GM12801 (cell line): ENCODE measurements around the gene MBNL2.

Experiments used
- TF ChIP-seq, protein P1 (sequence below): IDR thresholded peaks from one replicate; pipeline ENCODE4 v1.5.1; 2011; ENCODE audit warnings: control low read depth; ENCODE audit not compliant: insufficient read length; ENCODE audit errors: extremely low read depth

The MBNL2 gene

DNA sequence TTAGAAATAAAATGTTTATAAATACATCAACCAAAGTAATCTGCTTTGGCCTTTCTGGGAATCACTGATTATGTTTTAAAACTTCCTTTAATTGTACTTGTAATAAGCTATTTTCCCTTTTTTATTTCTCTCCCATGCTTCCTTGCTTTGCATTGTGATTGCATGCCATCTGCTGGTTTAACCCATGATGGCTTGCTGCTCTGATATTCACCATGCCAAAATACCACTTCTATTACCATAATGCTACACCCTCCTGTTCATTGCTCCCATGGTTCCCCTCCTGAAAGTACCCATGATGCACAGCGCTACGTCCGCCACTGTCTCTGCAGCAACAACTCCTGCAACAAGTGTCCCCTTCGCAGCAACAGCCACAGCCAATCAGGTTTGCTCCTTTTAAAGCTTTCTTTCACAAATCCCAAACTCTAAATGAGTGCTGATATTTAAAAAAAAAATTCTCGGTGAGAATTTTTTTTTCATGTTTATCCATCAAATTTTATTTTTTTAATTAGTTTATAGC is 144.1 kb downstream of the MBNL2 start:
- TF ChIP-seq, protein P1, sequence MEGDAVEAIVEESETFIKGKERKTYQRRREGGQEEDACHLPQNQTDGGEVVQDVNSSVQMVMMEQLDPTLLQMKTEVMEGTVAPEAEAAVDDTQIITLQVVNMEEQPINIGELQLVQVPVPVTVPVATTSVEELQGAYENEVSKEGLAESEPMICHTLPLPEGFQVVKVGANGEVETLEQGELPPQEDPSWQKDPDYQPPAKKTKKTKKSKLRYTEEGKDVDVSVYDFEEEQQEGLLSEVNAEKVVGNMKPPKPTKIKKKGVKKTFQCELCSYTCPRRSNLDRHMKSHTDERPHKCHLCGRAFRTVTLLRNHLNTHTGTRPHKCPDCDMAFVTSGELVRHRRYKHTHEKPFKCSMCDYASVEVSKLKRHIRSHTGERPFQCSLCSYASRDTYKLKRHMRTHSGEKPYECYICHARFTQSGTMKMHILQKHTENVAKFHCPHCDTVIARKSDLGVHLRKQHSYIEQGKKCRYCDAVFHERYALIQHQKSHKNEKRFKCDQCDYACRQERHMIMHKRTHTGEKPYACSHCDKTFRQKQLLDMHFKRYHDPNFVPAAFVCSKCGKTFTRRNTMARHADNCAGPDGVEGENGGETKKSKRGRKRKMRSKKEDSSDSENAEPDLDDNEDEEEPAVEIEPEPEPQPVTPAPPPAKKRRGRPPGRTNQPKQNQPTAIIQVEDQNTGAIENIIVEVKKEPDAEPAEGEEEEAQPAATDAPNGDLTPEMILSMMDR, result no peak

DNA sequence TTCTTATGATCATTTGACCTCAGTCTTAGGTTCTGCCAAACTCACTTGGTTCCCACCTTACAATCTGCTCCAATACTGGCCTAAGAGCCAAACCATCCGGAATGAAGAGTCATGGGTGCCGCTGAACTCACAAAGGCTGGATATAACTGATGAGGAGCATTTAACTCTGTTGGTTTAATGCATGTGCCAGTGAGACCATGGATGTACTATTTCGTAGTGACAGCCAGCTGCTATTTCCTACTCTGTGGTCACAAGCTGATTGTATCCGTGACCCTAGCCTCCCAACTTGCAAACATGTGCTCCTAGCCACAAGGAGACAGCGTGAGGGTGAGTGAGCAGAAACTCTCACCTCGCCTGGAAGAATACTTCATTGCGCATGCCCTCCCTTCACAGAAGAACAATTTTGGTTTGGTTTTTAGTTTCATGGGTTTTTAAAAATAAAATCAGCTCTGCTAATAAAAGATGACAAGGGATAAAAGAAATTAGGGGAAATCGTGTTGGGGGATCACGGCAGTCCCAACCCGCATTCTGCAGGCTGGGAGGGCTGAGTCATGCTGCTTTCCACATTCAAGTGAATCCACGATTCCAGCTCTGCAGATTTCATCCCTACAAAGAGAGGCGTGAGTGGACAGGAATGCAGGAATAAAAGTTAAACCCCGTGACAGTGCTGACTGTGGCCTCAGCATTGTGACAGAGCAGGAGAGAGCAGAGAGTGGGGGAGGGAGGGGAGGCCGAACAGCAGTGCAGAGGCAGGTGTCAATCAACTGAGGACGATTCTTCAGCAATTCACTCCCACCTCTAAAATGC is 145.1 kb downstream of the MBNL2 start:
- TF ChIP-seq, protein P1, result no peak

DNA sequence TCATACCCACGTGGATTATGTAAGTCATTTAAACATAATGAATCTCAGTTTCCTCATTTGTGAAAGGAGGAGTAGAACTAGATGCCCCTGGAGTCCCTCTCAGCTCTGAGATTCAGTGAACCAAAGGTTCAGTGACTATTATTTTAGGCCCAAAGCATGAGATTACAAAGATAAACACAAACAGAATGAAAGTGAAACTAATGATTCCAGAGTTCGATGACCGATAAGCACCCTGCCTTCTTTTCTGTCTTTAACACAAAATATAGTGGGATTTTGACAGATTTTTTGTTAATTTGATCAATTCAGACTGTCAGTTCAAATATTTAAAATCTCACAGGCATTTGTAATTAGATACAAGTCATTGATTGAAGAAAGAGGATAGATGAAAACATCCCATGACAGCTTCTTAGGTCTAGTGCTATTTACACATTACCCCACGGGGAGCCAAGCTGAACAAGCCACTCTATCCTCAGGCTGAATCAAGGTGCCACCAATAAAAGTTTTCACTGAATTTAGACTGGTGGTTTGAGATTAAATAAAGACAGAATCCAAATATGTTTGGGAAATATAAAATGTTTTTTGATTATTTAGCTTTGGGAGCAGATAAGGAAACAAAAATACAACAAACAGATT is 147.2 kb downstream of the MBNL2 start:
- TF ChIP-seq, protein P1, result no peak

DNA sequence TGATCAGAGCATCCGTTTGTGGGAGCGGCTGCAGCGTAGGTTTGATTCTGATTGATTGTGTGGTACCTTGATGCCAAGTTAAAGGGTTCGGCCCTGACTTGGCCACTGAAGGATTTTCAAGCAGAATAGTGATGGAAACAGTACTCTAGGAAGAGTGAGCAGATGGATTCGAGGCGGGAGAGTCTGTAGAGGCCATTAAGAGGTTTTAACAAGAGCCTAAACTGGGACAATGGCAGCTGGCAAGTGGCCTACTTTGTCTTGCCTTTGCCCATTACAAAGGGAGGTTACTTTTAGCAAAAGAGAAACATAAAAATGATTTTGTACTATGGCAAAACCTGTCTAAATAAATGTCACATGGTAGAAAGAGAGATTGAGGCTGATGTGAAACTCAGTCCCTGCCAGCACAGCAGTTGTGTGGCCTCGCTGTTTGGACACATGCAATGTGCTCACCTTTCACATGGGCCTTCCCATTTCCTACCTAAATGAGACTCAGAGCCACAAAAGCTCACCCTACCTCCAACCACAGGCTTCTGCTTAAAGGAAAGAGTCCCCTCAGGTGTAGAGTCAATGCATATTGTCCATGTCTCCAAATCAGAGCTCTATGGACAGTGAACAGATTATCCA is 149.5 kb downstream of the MBNL2 start:
- TF ChIP-seq, protein P1, result no peak

DNA sequence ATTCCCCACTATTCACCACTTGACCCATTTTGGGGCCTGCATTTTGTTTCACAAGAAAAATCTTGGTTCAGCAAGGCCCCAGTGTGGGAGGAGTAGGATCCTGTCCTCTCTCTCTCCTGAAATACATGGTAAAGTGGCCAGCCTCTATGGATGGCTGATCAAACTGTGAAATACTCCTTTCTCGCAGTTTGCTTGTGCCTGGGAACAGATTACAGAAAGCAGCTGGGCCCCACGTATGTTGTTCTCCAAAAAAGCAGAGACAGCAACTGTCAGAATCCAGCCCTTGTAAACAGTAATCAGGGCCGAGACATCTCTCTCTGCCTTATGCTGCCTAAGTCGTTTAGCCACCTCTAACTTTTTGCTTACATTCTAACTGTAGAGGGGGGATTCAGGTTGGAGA is 150.8 kb downstream of the MBNL2 start:
- TF ChIP-seq, protein P1, result no peak

DNA sequence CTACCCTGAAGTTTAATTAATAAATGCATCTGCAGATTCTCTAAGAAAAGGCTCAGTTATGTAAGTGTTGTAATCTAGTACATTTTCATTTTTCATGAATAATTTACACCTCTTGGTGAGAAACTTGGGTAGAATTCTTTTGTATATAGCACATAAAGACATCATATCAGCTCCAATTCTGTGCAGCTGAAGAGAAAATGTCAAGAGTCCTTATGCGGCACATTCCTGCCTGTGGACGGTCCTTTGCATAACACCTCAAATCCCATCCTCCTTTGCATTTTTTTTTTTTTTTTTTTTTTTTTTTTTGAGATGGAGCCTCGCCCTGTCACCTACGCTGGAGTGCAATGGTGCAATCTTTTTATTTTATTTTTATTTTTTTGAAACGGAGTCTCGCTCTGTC is 151.7 kb downstream of the MBNL2 start:
- TF ChIP-seq, protein P1, result no peak

DNA sequence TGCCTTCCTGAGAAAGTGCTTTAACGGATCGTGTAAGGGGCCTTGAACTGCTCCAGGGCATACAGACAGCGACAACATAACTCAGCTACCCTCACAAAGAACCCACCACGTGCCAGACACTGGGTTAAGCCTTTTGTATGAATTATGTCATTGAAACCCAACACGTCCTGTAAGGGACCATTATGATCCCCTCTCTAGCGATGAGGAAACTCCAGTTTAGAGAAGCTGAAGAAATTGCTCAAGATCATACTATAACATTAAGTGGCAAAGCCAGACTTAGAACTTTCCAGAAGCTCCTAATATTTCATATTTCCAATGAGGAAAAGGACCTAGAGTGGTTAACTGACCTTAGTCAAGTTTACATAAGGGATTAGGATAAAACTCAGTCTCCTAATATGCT is 154.8 kb downstream of the MBNL2 start:
- TF ChIP-seq, protein P1, result no peak
